Measurements from ENCODE around the gene MYMK.

MYMK gene

GRCh38 chr9:133535306-133535877 is 10.6 kb upstream of the MYMK start:
- DNase-seq (ENCODE audit: low read depth) = no peak

GRCh38 chr9:133534346-133535291 is 9.9 kb upstream of the MYMK start, which contains the start of gene ADAMTSL2:
ADAMTSL2 (plus strand) TSS chr9:133534704; CDS start chr9:133536713, 2,009 bp downstream.
- no peak for DNase-seq (ENCODE audit: low read depth)

- no peak for DNase-seq (ENCODE audit: low read depth)
These were observed 9.1 kb upstream of the MYMK start for GRCh38 chr9:133533857-133534256.

- DNase-seq (ENCODE audit: low read depth) = no peak
These were observed 8.3 kb upstream of the MYMK start for GRCh38 chr9:133532937-133533668.

- no peak for DNase-seq (ENCODE audit: low read depth)
These were observed 6.5 kb upstream of the MYMK start for GRCh38 chr9:133531293-133531692.

- no peak for DNase-seq (ENCODE audit: low read depth)
These were observed 5.1 kb upstream of the MYMK start for GRCh38 chr9:133529874-133530273.

- DNase-seq (ENCODE audit: low read depth) = no peak
These were observed 4.7 kb upstream of the MYMK start for GRCh38 chr9:133529457-133529856.

- no peak for DNase-seq (ENCODE audit: low read depth)
These were observed 4.1 kb upstream of the MYMK start for GRCh38 chr9:133528876-133529241.

- DNase-seq (ENCODE audit: low read depth) = no peak
These were observed 3.5 kb upstream of the MYMK start for GRCh38 chr9:133528001-133528875.

- no peak for DNase-seq (ENCODE audit: low read depth)
These were observed 2.7 kb upstream of the MYMK start for GRCh38 chr9:133527444-133527920.

GRCh38 chr9:133526721-133527321 is 2.1 kb upstream of the MYMK start:
- no peak for DNase-seq (ENCODE audit: low read depth)

- no peak for DNase-seq (ENCODE audit: low read depth)
These were observed 918 bp upstream of the MYMK start for GRCh38 chr9:133525677-133526076.

- no peak for DNase-seq (ENCODE audit: low read depth)
These were observed 613 bp downstream of the MYMK start for GRCh38 chr9:133524146-133524545.

- DNase-seq (ENCODE audit: low read depth) = no peak
These were observed 1.7 kb downstream of the MYMK start for GRCh38 chr9:133523106-133523505.

- DNase-seq (ENCODE audit: low read depth) = no peak
These were observed 2.5 kb downstream of the MYMK start for GRCh38 chr9:133522073-133522910.

- no peak for DNase-seq (ENCODE audit: low read depth)
These were observed 3.4 kb downstream of the MYMK start for GRCh38 chr9:133521122-133522072.

- DNase-seq (ENCODE audit: low read depth) = no peak
These were observed 4.5 kb downstream of the MYMK start for GRCh38 chr9:133520121-133520835.

- no peak for DNase-seq (ENCODE audit: low read depth)
These were observed 5.1 kb downstream of the MYMK start for GRCh38 chr9:133519693-133520092.

Measured in HS-27A (cell line).